H1 (cell line): ENCODE data around the gene IFT80. TPM values are rescaled to one million over a fixed set of nuclear protein-coding genes. Genes with fewer than 3 reads are reported as not detected.

ENCODE experiments used
- CTCF ChIA-PET: fragments of 300-600 bp; sonication (Branson Sonifier 250); formaldehyde crosslinking; loops from one replicate; lab custom pipeline; 2021; ENCODE audit not compliant: partially characterized antibody; lab: Charles Lee
- POLR2A ChIA-PET: fragments of 300-600 bp; sonication (Branson Sonifier 250); formaldehyde crosslinking; loops from one replicate; lab custom pipeline; 2021; ENCODE audit warnings: inconsistent platforms; ENCODE audit not compliant: partially characterized antibody; lab: Charles Lee
- DNase-seq, 2 experiments: peaks; one replicate each; pipeline versions ENCODE4 v3.0.0 to v3.0.0-alpha.2; 2010 to 2022; ENCODE audit warnings: low spot score in 2 of 2, low read depth in 1 of 2, mixed read lengths in 1 of 2
- FAIRE-seq: peaks from 2 replicates; lab custom pipeline; 2011; peaks lifted over from hg19 to GRCh38; lab: Jason Lieb, UNC
- H2AFZ ChIP-seq: 2 replicates; pipeline ENCODE4 v1.8.1; 2012; ENCODE audit warnings: low read length, inconsistent platforms
- H2AK5ac ChIP-seq: 2 replicates; pipeline ENCODE4 v1.6.1; 2013; ENCODE audit warnings: low read depth, low read length
- H2BK120ac ChIP-seq: replicated peaks from 2 replicates; pipeline ENCODE3; 2013; ENCODE audit warnings: low read depth, low read length, inconsistent platforms
- H2BK12ac ChIP-seq: 2 replicates; pipeline ENCODE4 v1.6.1; 2013; ENCODE audit warnings: low read depth, low read length
- H2BK15ac ChIP-seq: 2 replicates; pipeline ENCODE4 v1.6.1; 2013; ENCODE audit warnings: low read length
- H2BK20ac ChIP-seq: 2 replicates; pipeline ENCODE4 v1.6.1; 2013; ENCODE audit warnings: low read length
- H2BK5ac ChIP-seq: 2 replicates; pipeline ENCODE4 v1.6.1; 2013; ENCODE audit warnings: low read depth, low read length
- H3K14ac ChIP-seq: 2 replicates; pipeline ENCODE4 v1.6.1; 2013; ENCODE audit warnings: inconsistent platforms; ENCODE audit not compliant: insufficient read length
- H3K18ac ChIP-seq: 2 replicates; pipeline ENCODE4 v1.6.1; 2013; ENCODE audit warnings: low read length; ENCODE audit errors: extremely low read depth
- H3K23ac ChIP-seq: 2 replicates; pipeline ENCODE4 v1.6.1; 2013; ENCODE audit warnings: inconsistent platforms; ENCODE audit not compliant: insufficient read length
- H3K23me2 ChIP-seq: 2 replicates; pipeline ENCODE4 v1.6.1; 2013; ENCODE audit warnings: low read depth, low read length
- H3K27ac ChIP-seq: 2 replicates; pipeline ENCODE4 v1.6.1; 2011; ENCODE audit warnings: low read depth, low read length, inconsistent platforms
- H3K27me3 ChIP-seq, 4 experiments: replicated peaks in 1 of 4; 1 replicate in 1 of 4; 2 replicates in 3 of 4; pipeline versions ENCODE4 v1.6.1 to v1.8.1; 2011 to 2013; ENCODE audit warnings: low read length in 3 of 4, mild to moderate bottlenecking in 3 of 4, inconsistent platforms in 2 of 4, mixed read lengths in 2 of 4, moderate library complexity in 1 of 4; ENCODE audit not compliant: control insufficient read depth in 3 of 4, insufficient read depth in 3 of 4; ENCODE audit errors: extremely low read depth in 1 of 4
- H3K36me3 ChIP-seq, 4 experiments: 2 replicates each; pipeline versions ENCODE4 v1.6.1 to v1.8.1; 2011 to 2013; ENCODE audit warnings: mild to moderate bottlenecking in 4 of 4, low read length in 3 of 4, moderate library complexity in 2 of 4, control low read depth in 1 of 4, inconsistent platforms in 1 of 4; ENCODE audit not compliant: insufficient read depth in 4 of 4, control insufficient read depth in 2 of 4
- H3K4ac ChIP-seq: replicated peaks from 2 replicates; pipeline ENCODE3; 2013; ENCODE audit warnings: low read length, low read depth, mixed read lengths, inconsistent platforms; ENCODE audit not compliant: insufficient read length
- H3K4me1 ChIP-seq, 4 experiments: replicated peaks in 1 of 4; 1 replicate in 1 of 4; 2 replicates in 3 of 4; pipeline versions ENCODE4 v1.6.1 to v1.8.1; 2011 to 2013; ENCODE audit warnings: low read length in 3 of 4, inconsistent platforms in 2 of 4, mixed read lengths in 1 of 4; ENCODE audit not compliant: insufficient read depth in 4 of 4, control insufficient read depth in 3 of 4
- H3K4me2 ChIP-seq, 2 experiments: 2 replicates each; pipeline versions ENCODE4 v1.6.1 to v1.8.1; 2011 to 2013; ENCODE audit warnings: low read depth in 2 of 2, low read length in 2 of 2, control low read depth in 1 of 2, inconsistent platforms in 1 of 2, mild to moderate bottlenecking in 1 of 2; ENCODE audit not compliant: insufficient read depth in 1 of 2
- H3K4me3 ChIP-seq, 4 experiments: fragments of 200-600, 300-600 bp in 1 of 4; sonication (generic), shearing (Covaris generic), sonication (Bioruptor Twin) in 1 of 4; 2 replicates each; pipeline versions ENCODE4 v1.5.1 to v1.8.1; 2011 to 2016; ENCODE audit warnings: low read length in 4 of 4, low read depth in 3 of 4, control low read depth in 2 of 4, inconsistent platforms in 2 of 4, mild to moderate bottlenecking in 2 of 4, mixed read lengths in 1 of 4, moderate library complexity in 1 of 4; ENCODE audit not compliant: insufficient read depth in 2 of 4; ENCODE audit errors: extremely low read depth in 1 of 4
- H3K56ac ChIP-seq: replicated peaks from 2 replicates; pipeline ENCODE3; 2013; ENCODE audit warnings: low read depth, mild to moderate bottlenecking, mixed read lengths, low read length, inconsistent platforms; ENCODE audit not compliant: insufficient read length
- H3K79me1 ChIP-seq: 2 replicates; pipeline ENCODE4 v1.6.1; 2013; ENCODE audit warnings: low read depth, low read length, control low read depth
- H3K79me2 ChIP-seq, 2 experiments: 2 replicates each; pipeline versions ENCODE4 v1.6.1 to v1.8.1; 2012 to 2013; ENCODE audit warnings: low read length in 2 of 2, mild to moderate bottlenecking in 2 of 2, inconsistent platforms in 1 of 2; ENCODE audit not compliant: insufficient read depth in 2 of 2, control insufficient read depth in 1 of 2
- H3K9ac ChIP-seq, 4 experiments: replicated peaks in 1 of 4; 1 replicate in 1 of 4; 2 replicates in 3 of 4; pipeline versions ENCODE4 v1.6.1 to v1.8.1; 2011 to 2013; ENCODE audit warnings: low read depth in 3 of 4, low read length in 3 of 4, control low read depth in 2 of 4, mild to moderate bottlenecking in 2 of 4, moderate library complexity in 2 of 4, inconsistent platforms in 1 of 4; ENCODE audit errors: extremely low read depth in 1 of 4
- H3K9me3 ChIP-seq, 2 experiments: 2 replicates each; pipeline versions ENCODE4 v1.6.1 to v1.8.1; 2012 to 2013; ENCODE audit warnings: mild to moderate bottlenecking in 2 of 2, moderate library complexity in 2 of 2, control low read depth in 1 of 2, inconsistent platforms in 1 of 2, low read depth in 1 of 2, low read length in 1 of 2, mixed read lengths in 1 of 2; ENCODE audit not compliant: insufficient read depth in 2 of 2
- H4K20me1 ChIP-seq, 2 experiments: replicated peaks in 1 of 2; 2 replicates each; pipeline versions ENCODE3 to v1.8.1; 2011 to 2013; ENCODE audit warnings: inconsistent platforms in 2 of 2, low read length in 2 of 2, mild to moderate bottlenecking in 1 of 2; ENCODE audit not compliant: insufficient read depth in 2 of 2, control insufficient read depth in 1 of 2
- H4K5ac ChIP-seq: 2 replicates; pipeline ENCODE4 v1.6.1; 2013; ENCODE audit warnings: low read length, low read depth, mixed read lengths, inconsistent platforms; ENCODE audit not compliant: insufficient read length
- H4K8ac ChIP-seq: 2 replicates; pipeline ENCODE4 v1.8.0; 2013; ENCODE audit warnings: mild to moderate bottlenecking, moderate library complexity, low read length, inconsistent platforms; ENCODE audit not compliant: insufficient read depth; ENCODE audit errors: extremely low read depth
- H4K91ac ChIP-seq: replicated peaks from 2 replicates; pipeline ENCODE3; 2013; ENCODE audit warnings: low read length, mixed read lengths, inconsistent platforms; ENCODE audit not compliant: insufficient read length
- KDM1A ChIP-seq: fragments of 200-600, 300-600 bp; sonication (generic); IDR thresholded peaks from 2 replicates; pipeline ENCODE4 v1.7.1; 2016; ENCODE audit warnings: mild to moderate bottlenecking, low read length, borderline replicate concordance
- SP1 ChIP-seq: IDR thresholded peaks from 2 replicates; pipeline ENCODE4 v1.6.1; 2011; ENCODE audit warnings: low read depth, low read length
- SRF ChIP-seq: IDR thresholded peaks from 2 replicates; pipeline ENCODE4 v1.6.1; 2011; ENCODE audit warnings: mild to moderate bottlenecking, low read depth, low read length, moderate library complexity
- TEAD4 ChIP-seq: IDR thresholded peaks from 2 replicates; pipeline ENCODE4 v1.6.1; 2012; ENCODE audit warnings: low read depth, low read length, inconsistent platforms, mixed read lengths
- WGBS, 2 experiments: shearing (Covaris generic) in 1 of 2; methylation state at CpG; one replicate each; pipeline versions ENCODE4 v1.1.6 to v1.1.7; 2013 to 2015; ENCODE audit warnings: low lambda C conversion rate in 2 of 2, mixed read lengths in 2 of 2, inconsistent platforms in 1 of 2, low coverage in 1 of 2, missing lambda C conversion rate in 1 of 2; ENCODE audit not compliant: insufficient replicate concordance in 2 of 2, insufficient coverage in 1 of 2, insufficient read length in 1 of 2; ENCODE audit errors: extremely low coverage in 1 of 2, missing lambda C conversion rate in 1 of 2; 5-methylcytosine and 5-hydroxymethylcytosine counted together
- polyA plus RNA-seq, 7 experiments: library from polyadenylated mRNA; depleted of rRNA in 3 of 7; stranded (reverse) in 5 of 7; unstranded in 2 of 7; fragments of >200 nt in 5 of 7; fragments of 200-250 nt in 2 of 7; gene quantifications; 1 replicate in 5 of 7; 2 replicates in 1 of 7; 4 replicates in 1 of 7; pipeline versions ENCODE4 v1.2.1 to v1.2.3, GENCODE V29; 2011 to 2013; ENCODE audit warnings: missing spikeins in 2 of 7, mixed read lengths in 2 of 7
- total RNA-seq: library from RNA; stranded (reverse); fragmentation: NEBNext Ultra II Directional; extraction: Animal tissue kit (Norgen Biotek cat#: 25700); gene quantifications from 2 replicates; pipeline ENCODE4 v1.2.1, GENCODE V29; 2021

Gene IFT80
- total and polyA plus RNA-seq, 2 of the 8 experiments (the other 6 are each of a cell fraction or from before 2014, with no cell fraction given) = 7.2 to 25.9 TPM

DNA sequence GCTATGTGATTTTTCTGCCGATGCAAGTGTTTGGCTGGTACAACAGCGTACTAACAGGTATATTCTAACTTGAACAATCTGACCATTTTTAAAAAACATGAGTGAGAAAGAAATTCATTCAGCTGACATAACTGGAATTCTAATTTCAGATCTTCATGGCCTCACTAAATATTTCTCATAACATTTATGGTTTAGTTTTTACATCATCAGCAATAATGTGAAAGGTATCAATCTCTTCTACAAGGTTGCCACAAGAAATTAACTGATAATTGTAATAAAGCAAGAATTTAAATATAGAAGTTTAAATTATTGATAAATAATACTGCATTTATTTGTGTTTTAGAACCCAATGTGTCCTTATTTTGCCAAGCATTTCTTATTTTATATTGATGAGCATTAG, 179.0 kb downstream of the IFT80 start:
- Histone ChIP-seq H2BK20ac (no peak overlapping the region), H3K79me2 (no peaks in the 10 kb centered on the region), H3K9ac (no peak overlapping the region), H3K56ac (no peak overlapping the region), H3K18ac (no peak overlapping the region), H3K27me3 (peaks cover 7 to 17% (median 15%) of the 10 kb centered on the region in 4 experiments), H2BK12ac (no peak overlapping the region), H3K23ac (no peak overlapping the region)
- no peak for FAIRE-seq
- WGBS, 2 experiments = 89% methylated on average over 2 of the region's 2 CpGs; no CpG with 5 or more reads in 1 of the 2 experiments
- no peak for TF ChIP-seq SRF
- no peak for TF ChIP-seq KDM1A
- no peak for TF ChIP-seq TEAD4
- TF ChIP-seq SP1 = no peak
- TF ChIP-seq, all 59 proteins: peak for 0
- no peaks in the 10 kb centered on the region for H3K9me3 ChIP-seq
- H3K4me2 ChIP-seq = no peak overlapping the region
- no peak overlapping the region for H3K4me3 ChIP-seq
- no peak overlapping the region for H2AK5ac ChIP-seq
- no peak overlapping the region for H4K5ac ChIP-seq
- H4K91ac ChIP-seq = no peak overlapping the region
- H2AFZ ChIP-seq = no peak overlapping the region
- H4K8ac ChIP-seq = no peak overlapping the region
- no peak for DNase-seq
- no peak overlapping the region for H3K14ac ChIP-seq
- H2BK120ac ChIP-seq = no peak overlapping the region
- ChIA-PET CTCF (interaction anchor here (0.6 to 1.2 kb wide), 7 partner anchors 9 to 231 kb away, joined by 3 to 4 read pairs (median 3); partner anchors contain the start of gene IL12A), POLR2A (no interaction called here)
- H4K20me1 ChIP-seq = no peaks in the 10 kb centered on the region
- H3K4me1 ChIP-seq = peaks cover 0 to 3% (median 0%) of the 10 kb centered on the region in 4 experiments; a peak in 3 of 7 replicates
- H2BK5ac ChIP-seq = no peak overlapping the region
- H2BK15ac ChIP-seq = no peak overlapping the region
- no peak overlapping the region for H3K4ac ChIP-seq
- no peak overlapping the region for H3K27ac ChIP-seq
- no peaks in the 10 kb centered on the region for H3K79me1 ChIP-seq
- H3K23me2 ChIP-seq = peaks cover 5% of the 10 kb centered on the region; the same call in 1 of the 2 replicates
- no peaks in the 10 kb centered on the region for H3K36me3 ChIP-seq
